Measurements from ENCODE around the gene ZNF644. TPM values are rescaled to one million over a fixed set of nuclear protein-coding genes. Genes with fewer than 3 reads are reported as not detected.

The ZNF644 gene
- total RNA-seq, 1 experiment from 2014 or later: 36.5 TPM

- Histone ChIP-seq H3K27ac (no peak overlapping the region), H3K36me3 (ENCODE audit: low read depth) (peaks cover 54% of the 10 kb centered on the region), H3F3A (ENCODE audit: insufficient read depth, low read depth) (peaks cover 26% of the 10 kb centered on the region; the same call in 1 of the 2 replicates), H3K4me3 (no peak overlapping the region), H3K4me2 (peak overlapping the region; percentile 83; the same call in 1 of the 2 replicates), H3K9me3 (ENCODE audit: insufficient read depth, low read depth) (no peaks in the 10 kb centered on the region), H3K27me3 (ENCODE audit: insufficient read depth, low read depth) (no peaks in the 10 kb centered on the region), H4K20me1 (ENCODE audit: insufficient read depth) (peaks cover 61% of the 10 kb centered on the region), H2AFZ (no peak overlapping the region), H3K9me2 (ENCODE audit: insufficient read depth) (no peaks in the 10 kb centered on the region), H3K4me1 (replicated peaks; ENCODE audit: insufficient read depth) (peaks cover 64% of the 10 kb centered on the region), H3K79me2 (ENCODE audit: low read depth) (peaks cover 94% of the 10 kb centered on the region)
- POLR2A ChIA-PET (ENCODE audit: unreplicated experiment): no interaction called here
- no TSS peak for BruUV-seq (replicated peaks)
- intact Hi-C loops (cut with micrococcal nuclease; ENCODE audit: unreplicated experiment): no loop called here
- TF ChIP-seq EZH2 (IDR thresholded peaks at IDR 0.05; ENCODE audit: low read depth) (no peak), CTCF (conservative IDR thresholded peaks at IDR 0.05) (peak; percentile 48; the same call in 1 of the 2 replicates)
- DNase-seq: peak in 1 of 2 experiments; percentile 31
- CTCF ChIA-PET: interaction anchor here (1.3 kb wide), 1 partner anchor 147 kb away, joined by 6 read pairs; no protein-coding TSS in a partner anchor
These were observed 3.8 kb downstream of the ZNF644 start for GRCh38 chr1:91018006-91018405.

GRCh38 chr1:91015794-91016550 lies 5.9 kb downstream of the ZNF644 start:
- TF ChIP-seq EZH2 (IDR thresholded peaks at IDR 0.05; ENCODE audit: low read depth): no peak
- TF ChIP-seq CTCF (conservative IDR thresholded peaks at IDR 0.05): no peak
- intact Hi-C loops (cut with micrococcal nuclease; ENCODE audit: unreplicated experiment): no loop called here
- Histone ChIP-seq H3K9me2 (ENCODE audit: insufficient read depth) (no peaks in the 10 kb centered on the region), H3K9me3 (ENCODE audit: insufficient read depth, low read depth) (no peaks in the 10 kb centered on the region), H3F3A (ENCODE audit: insufficient read depth, low read depth) (peaks cover 14% of the 10 kb centered on the region), H3K4me1 (replicated peaks; ENCODE audit: insufficient read depth) (peaks cover 56% of the 10 kb centered on the region), H3K27ac (0 out of 2 replicates have a peak overlapping the region, but pooled peaks have one; percentile 0), H3K79me2 (ENCODE audit: low read depth) (peaks cover 100% of the 10 kb centered on the region), H3K4me3 (no peak overlapping the region), H3K27me3 (ENCODE audit: insufficient read depth, low read depth) (no peaks in the 10 kb centered on the region), H2AFZ (no peak overlapping the region), H3K4me2 (peak overlapping the region; percentile 21), H3K36me3 (ENCODE audit: low read depth) (peaks cover 54% of the 10 kb centered on the region), H4K20me1 (ENCODE audit: insufficient read depth) (peaks cover 81% of the 10 kb centered on the region)
- peak in 1 of 2 experiments; percentile 91 for DNase-seq
- ChIA-PET CTCF (no interaction called here), POLR2A (ENCODE audit: unreplicated experiment) (no interaction called here)
- BruUV-seq (replicated peaks): no TSS peak

- Histone ChIP-seq H3F3A (ENCODE audit: insufficient read depth, low read depth) (peaks cover 9% of the 10 kb centered on the region), H3K79me2 (ENCODE audit: low read depth) (peaks cover 100% of the 10 kb centered on the region), H3K36me3 (ENCODE audit: low read depth) (peaks cover 51% of the 10 kb centered on the region), H3K4me1 (replicated peaks; ENCODE audit: insufficient read depth) (peaks cover 51% of the 10 kb centered on the region), H3K4me3 (no peak overlapping the region), H4K20me1 (ENCODE audit: insufficient read depth) (peaks cover 81% of the 10 kb centered on the region), H3K27ac (no peak overlapping the region), H3K9me3 (ENCODE audit: insufficient read depth, low read depth) (no peaks in the 10 kb centered on the region), H3K9me2 (ENCODE audit: insufficient read depth) (no peaks in the 10 kb centered on the region), H3K27me3 (ENCODE audit: insufficient read depth, low read depth) (no peaks in the 10 kb centered on the region), H2AFZ (no peak overlapping the region), H3K4me2 (0 out of 2 replicates have a peak overlapping the region, but pooled peaks have one; percentile 21)
- DNase-seq: peak in 1 of 2 experiments; percentile 33
- CTCF ChIA-PET: no interaction called here
- intact Hi-C loops (cut with micrococcal nuclease; ENCODE audit: unreplicated experiment): no loop called here
- BruUV-seq (replicated peaks): no TSS peak
- TF ChIP-seq CTCF (conservative IDR thresholded peaks at IDR 0.05) (no peak), EZH2 (IDR thresholded peaks at IDR 0.05; ENCODE audit: low read depth) (no peak)
- POLR2A ChIA-PET (ENCODE audit: unreplicated experiment): no interaction called here
These were observed 6.5 kb downstream of the ZNF644 start for GRCh38 chr1:91015358-91015780.
